Activated CD4-positive, CD25-positive, alpha-beta regulatory T cell treated with anti-CD3 and anti-CD28 coated beads, Interleukin-2, amount 50 U/mL, for 24 hours (primary cell): ENCODE results near the gene BLTP3A.

ENCODE experiments used
- ATAC-seq, 2 donors: fragments of 150-1000 bp; cut with Tn5 transposase; one replicate each; pipeline ENCODE4 v1.10.0; 2021; ENCODE audit warnings: mild to moderate bottlenecking in 1 of 2, moderate library complexity in 1 of 2

Gene BLTP3A

GRCh38 chr6:34836008-34836407 is 44.1 kb downstream of the BLTP3A start:
- ATAC-seq: no peak

- no peak for ATAC-seq
These were observed 44.6 kb downstream of the BLTP3A start for GRCh38 chr6:34836451-34836850.

- no peak for ATAC-seq
These were observed 45.6 kb downstream of the BLTP3A start for GRCh38 chr6:34837528-34837927.

- ATAC-seq: no peak
These were observed 47.9 kb downstream of the BLTP3A start for GRCh38 chr6:34839666-34840352.
